HT1080 (cell line): ENCODE measurements around the gene PNPLA1. TPM values are rescaled to one million over a fixed set of nuclear protein-coding genes. Genes with fewer than 3 reads are reported as not detected.

ENCODE experiments used
- DNase-seq: peaks from one replicate; pipeline ENCODE4 v3.0.0-alpha.2; 2015; ENCODE audit warnings: low read depth
- total RNA-seq: library from RNA; depleted of rRNA; stranded (reverse); fragments of >200 nt; shearing (Covaris generic); gene quantifications from 2 replicates; pipeline ENCODE4 v1.2.3, GENCODE V29; 2014; rRNA removed

PNPLA1 gene
- total RNA-seq, 1 experiment from 2014 or later, result 0.03 TPM

- peak; percentile 37 for DNase-seq
Observed at GRCh38 chr6:36355819-36356218, 86.0 kb downstream of the PNPLA1 start.

GRCh38 chr6:36357872-36358225, 88.0 kb downstream of the PNPLA1 start:
- DNase-seq, result no peak

Other genes with a start within 250 kb of the PNPLA1 start
- 0.26 and 0.27 TPM in 2 replicates for gene SLC26A8, start 245.4 kb upstream of the PNPLA1 start, total RNA-seq
- 28.6 and 31.3 TPM in 2 replicates for gene MAPK14, start 242.3 kb upstream of the PNPLA1 start, total RNA-seq
- gene MAPK13, start 139.5 kb upstream of the PNPLA1 start, total RNA-seq, result 0.60 and 1.0 TPM in 2 replicates
- 11.9 and 15.8 TPM in 2 replicates for gene BRPF3, start 73.3 kb upstream of the PNPLA1 start, total RNA-seq
- not detected in 2 replicates for gene BNIP5, start 66.8 kb downstream of the PNPLA1 start, total RNA-seq
- not detected in 2 replicates for gene ETV7, start 117.6 kb downstream of the PNPLA1 start, total RNA-seq
- not detected in 2 replicates for gene PXT1, start 172.8 kb downstream of the PNPLA1 start, total RNA-seq
- gene KCTD20, start 172.9 kb downstream of the PNPLA1 start, total RNA-seq, result 26.0 and 29.9 TPM in 2 replicates